ENCODE results near the gene PIK3R5.

PIK3R5 gene

DNA sequence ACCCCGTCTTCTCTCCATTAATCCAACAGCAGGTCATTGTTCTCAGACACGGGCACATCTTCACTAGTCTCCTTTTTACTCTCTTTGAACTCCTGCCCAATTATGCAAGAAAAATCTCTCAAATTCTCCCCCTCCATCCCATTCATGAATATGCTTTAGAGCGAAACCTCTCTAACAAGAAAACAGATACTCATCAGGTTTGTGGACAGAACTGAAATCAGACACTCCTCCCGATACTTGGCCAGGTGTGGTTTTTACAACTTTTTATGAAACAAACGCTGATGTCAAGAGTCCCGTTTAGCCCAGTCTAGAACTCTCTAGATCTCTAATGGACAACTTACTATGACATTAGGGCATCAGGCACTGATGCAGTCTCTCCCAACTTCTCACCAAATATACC lies 40.9 kb downstream of the PIK3R5 start:
- DNase-seq (ENCODE audit: low read depth in 2 of 2), result no peak

GRCh38 chr17:8923762-8924161 lies 41.7 kb downstream of the PIK3R5 start:
- no peak for DNase-seq (ENCODE audit: low read depth in 2 of 2)

GRCh38 chr17:8922928-8923327 lies 42.6 kb downstream of the PIK3R5 start:
- no peak for DNase-seq (ENCODE audit: low read depth in 2 of 2)

- no peak for DNase-seq (ENCODE audit: low read depth in 2 of 2)
Observed at GRCh38 chr17:8922451-8922850, 43.1 kb downstream of the PIK3R5 start.

GRCh38 chr17:8921147-8921546 lies 44.4 kb downstream of the PIK3R5 start:
- DNase-seq (ENCODE audit: low read depth in 2 of 2), result no peak

GRCh38 chr17:8918807-8919465 lies 46.6 kb downstream of the PIK3R5 start:
- no peak for DNase-seq (ENCODE audit: low read depth in 2 of 2)

DNA sequence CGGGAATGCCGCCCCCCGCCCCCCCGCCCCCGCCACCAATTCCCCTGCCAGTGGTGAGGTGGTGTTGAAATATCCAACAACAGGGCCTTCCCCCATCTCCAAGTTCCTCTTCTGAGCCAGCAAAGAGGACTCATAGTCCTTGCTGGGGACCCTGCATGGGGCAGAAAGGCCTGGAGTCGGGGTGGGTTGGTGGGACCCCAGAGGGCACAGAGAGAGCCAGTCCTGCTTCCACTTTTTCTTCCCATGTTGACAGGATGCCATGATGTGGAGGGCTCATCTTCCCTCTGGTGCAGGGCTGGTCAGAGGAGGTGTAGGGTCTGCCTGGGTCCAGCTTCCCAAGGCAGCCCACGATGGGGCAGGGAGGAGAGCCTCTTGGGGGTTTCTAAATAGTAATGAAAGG lies 49.0 kb downstream of the PIK3R5 start:
- no peak for DNase-seq (ENCODE audit: low read depth in 2 of 2)

GRCh38 chr17:8914554-8914953 lies 51.0 kb downstream of the PIK3R5 start:
- DNase-seq (ENCODE audit: low read depth in 2 of 2), result no peak

DNA sequence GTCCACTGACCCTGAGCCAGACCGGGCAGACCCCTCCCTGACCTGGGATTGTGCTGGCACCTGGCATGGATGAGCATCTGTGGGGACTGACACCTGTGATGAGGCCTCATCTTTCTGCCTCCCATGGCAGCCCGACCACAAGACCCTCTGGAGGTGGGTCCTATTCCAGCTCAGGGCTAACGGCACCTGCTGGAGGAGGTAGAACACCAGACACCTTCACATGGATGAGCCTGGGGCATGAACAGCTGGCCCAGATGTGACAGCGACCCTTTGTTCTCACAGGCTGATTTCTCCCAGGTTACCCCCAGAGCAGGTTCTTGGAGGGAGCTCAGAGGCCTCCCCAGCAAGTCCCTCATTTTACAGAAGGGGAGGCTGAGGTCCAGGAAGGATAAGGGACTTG lies 51.6 kb downstream of the PIK3R5 start:
- no peak for DNase-seq (ENCODE audit: low read depth in 2 of 2)

DNA sequence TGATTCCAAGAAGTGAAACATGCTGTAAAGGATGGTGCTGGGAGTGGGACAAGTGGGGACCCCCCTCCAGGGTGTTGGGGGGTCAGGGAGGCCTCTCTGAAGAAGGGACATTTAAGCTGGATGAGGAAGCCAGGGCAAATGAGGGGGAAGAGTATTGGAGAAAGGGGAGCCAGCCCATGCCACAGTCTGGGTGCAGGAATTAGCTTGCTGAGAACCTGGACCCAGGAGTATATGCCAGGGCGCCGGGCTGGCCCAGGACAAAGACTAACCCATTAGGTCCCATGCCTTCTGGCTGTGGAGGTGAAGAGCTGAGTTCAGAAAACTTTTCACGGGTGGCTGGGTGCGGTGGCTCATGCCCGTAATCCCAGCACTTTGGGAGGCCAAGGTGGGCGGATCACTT lies 52.4 kb downstream of the PIK3R5 start:
- no peak for DNase-seq (ENCODE audit: low read depth in 2 of 2)

GRCh38 chr17:8912084-8912981 lies 53.2 kb downstream of the PIK3R5 start:
- DNase-seq (ENCODE audit: low read depth in 2 of 2), result no peak

GRCh38 chr17:8910969-8911604 lies 54.4 kb downstream of the PIK3R5 start:
- DNase-seq (ENCODE audit: low read depth in 2 of 2), result no peak

- no peak for DNase-seq (ENCODE audit: low read depth in 2 of 2)
Observed at GRCh38 chr17:8909586-8910270, 55.8 kb downstream of the PIK3R5 start.

DNA sequence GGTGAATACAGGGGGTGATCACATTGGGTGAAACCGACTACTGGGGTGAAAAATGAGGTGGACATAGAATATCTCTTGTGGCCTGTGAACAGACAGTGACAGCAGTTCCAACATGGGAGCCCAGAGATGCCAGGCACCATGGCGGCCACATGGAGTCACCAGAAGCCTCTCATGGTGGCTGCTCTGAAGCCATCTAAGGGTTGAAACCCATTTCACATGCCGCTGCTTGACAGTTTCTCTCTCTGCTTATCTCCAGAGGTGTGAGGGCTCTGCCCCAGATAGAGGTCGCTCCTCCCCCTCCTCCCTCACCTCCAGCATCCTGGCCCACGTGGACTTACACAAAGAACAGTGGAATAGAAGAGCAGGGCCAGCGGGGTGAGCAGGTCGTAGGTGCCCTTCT lies 60.2 kb downstream of the PIK3R5 start:
- no peak for DNase-seq (ENCODE audit: low read depth in 2 of 2)

- no peak for DNase-seq (ENCODE audit: low read depth in 2 of 2)
Observed at GRCh38 chr17:8904686-8905085, 60.8 kb downstream of the PIK3R5 start.

GRCh38 chr17:8904201-8904600 lies 61.3 kb downstream of the PIK3R5 start:
- no peak for DNase-seq (ENCODE audit: low read depth in 2 of 2)

- no peak for DNase-seq (ENCODE audit: low read depth in 2 of 2)
Observed at GRCh38 chr17:8900626-8901585, 64.6 kb downstream of the PIK3R5 start.

DNA sequence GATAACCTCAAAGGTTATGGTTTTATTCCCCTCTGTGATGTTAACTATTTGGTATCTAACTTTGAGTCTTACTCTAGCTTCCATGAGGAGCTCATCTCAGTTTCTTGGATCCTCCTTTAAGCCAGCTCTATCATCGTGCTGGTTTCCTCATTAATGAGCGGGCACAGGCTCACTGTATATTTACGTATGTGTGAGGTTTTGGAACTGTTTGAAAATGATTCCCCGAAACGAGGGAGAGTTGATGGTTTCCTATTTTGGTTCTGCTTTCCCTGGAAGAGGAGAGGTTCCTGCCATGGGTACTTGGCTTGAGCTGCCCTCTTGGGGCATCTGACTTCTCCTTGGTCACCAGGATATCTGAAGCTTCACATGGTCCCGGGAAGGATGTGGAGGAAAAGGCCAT lies 65.3 kb downstream of the PIK3R5 start:
- no peak for DNase-seq (ENCODE audit: low read depth in 2 of 2)

DNA sequence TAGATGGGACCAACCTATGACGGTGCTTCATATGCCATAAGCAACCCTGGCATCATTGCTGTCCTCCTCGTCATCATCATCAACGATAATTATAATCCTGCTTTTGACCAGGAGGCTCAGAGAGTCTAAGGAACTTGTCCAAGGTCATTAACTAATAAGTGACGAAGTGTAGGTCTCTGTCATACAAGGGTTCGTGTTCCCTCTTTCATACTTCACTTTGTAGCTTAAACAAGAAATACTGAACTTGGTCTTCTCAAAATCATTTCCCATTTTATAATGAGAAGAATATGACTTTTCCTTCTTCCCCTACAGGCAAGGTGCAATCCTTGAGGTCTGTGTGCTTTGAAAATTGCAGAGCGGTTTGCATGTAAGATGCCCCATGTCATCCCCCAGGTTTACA lies 66.9 kb downstream of the PIK3R5 start:
- no peak for DNase-seq (ENCODE audit: low read depth in 2 of 2)

DNA sequence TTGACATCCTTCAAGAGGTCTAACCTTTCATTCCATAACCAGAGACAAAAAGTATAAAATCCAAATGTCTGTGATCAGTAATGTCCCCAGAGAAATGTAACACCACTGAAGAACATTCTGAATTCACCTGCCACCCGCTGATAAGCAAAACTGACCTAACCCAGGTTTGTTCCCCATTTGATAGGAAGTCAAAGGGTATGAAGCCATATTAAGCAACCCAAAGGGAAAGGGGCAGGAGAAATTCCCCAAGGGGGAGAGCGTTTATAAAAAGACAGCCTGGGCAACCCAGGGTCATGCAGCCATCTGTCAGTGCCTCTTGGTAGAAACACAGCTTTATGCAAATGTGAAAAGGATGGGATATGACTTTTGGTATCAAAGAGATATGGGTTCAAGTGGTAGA lies 67.4 kb downstream of the PIK3R5 start:
- no peak for DNase-seq (ENCODE audit: low read depth in 2 of 2)

Data from stimulated activated CD4-positive, alpha-beta T cell treated with anti-CD3 and anti-CD28 coated beads, Interleukin-4, amount 100 ng/mL, for 48 hours (primary cell).